NCI-H2227 treated with DMSO at 0.1 percent for 48 hours (cell line): ENCODE data around the gene GPLD1.
"Not testable (repeated sequence)": the region's sequence is repeated elsewhere in the genome, so short reads cannot be mapped to it uniquely, and the experiment has no call there.

Source experiments
- DNase-seq: peaks from one replicate; lab custom pipeline; 2025; lab: John Stamatoyannopoulos, UW

GPLD1 gene

DNA sequence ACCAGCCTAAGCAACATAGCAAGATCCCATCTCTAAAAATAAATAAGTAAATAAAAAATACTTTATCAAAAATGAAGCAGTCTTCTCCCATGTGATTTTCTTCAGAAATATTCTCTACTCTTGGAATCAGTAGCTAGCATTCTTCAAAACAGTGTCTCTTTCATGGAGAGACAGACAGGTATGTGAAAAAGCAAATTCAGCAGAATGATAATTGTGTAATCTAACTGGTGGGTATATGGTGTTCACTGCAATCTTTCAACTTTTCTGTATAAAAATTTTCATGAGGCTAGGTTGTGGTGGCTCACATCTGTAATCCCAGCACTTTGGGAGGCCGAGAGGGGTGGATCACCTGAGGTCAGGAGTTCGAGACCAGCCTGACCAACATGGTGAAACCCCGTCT lies 78.8 kb downstream of the GPLD1 start:
- no peak for DNase-seq

DNA sequence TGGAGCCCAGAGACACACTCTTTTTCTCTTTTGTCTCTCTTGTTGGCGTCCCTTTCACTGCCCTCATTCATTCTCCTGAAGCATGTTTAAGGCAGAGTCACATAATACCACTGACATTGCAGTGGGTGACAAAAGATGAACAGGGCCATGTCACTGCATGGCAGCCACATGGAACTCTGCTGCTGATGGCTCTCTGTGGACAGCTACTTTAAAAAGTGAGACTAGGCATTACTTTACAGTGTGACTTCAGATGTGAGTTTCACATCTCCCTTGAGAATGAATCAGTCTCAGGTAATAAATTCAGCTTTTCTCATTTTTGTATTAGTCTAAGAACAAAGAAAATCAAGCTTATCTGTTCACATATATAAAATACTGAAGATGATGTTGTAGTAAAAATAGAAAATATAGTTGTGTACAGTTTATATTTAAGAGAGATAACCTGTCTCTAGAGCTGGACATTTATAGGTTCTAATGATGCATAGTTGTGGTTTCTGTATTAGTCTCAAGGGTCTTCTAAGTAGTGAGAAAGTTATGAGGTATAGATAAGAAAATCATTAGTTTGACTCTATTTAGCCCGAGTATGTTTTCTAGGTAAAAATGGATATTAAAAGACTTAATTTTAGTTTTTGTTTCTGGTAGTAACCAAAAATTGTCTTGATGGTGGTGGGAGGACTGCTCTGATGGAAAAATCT lies 80.5 kb downstream of the GPLD1 start:
- DNase-seq: no peak

DNA sequence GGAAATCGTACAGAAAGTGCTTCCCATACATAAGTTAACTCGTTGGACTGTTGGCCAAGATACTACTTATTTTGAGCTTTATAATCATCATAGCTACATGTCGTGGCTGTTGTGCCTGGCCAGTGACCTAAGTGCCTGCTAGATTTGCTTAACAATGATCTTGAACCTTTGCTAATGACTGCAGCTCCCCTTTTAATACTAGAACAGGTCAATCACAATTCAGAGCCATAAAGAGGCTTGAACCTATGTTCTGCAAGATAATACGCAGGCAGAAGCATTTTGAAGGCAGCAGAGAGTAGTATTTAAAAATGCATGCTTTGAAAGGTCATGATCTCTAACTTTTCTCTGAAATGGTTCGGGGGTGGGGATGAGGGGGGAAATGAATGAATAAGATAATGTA lies 84.1 kb downstream of the GPLD1 start:
- DNase-seq: no peak

DNA sequence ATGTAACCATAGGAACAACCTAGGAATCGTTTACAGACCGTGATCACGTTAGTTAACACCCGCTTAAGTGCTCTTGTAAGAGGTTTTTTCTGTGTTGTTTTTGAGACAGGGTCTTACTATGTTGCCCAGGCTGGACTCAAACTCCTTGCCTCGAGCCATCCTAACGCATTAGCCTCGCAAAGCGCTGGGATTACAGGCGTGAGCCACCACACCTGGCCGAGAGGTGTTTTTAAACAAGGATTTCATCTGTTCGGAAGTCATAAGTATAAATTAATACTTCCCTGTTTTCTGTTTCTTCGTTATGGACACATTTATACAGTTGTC lies 85.9 kb downstream of the GPLD1 start:
- no peak for DNase-seq

GRCh38 chr6:24402697-24403500 lies 86.5 kb downstream of the GPLD1 start, which contains the start of gene MRS2:
TSS of gene MRS2 (plus strand) at chr6:24402936. CDS start at chr6:24403047, 111 bp downstream.
- peak; percentile 66 for DNase-seq

DNA sequence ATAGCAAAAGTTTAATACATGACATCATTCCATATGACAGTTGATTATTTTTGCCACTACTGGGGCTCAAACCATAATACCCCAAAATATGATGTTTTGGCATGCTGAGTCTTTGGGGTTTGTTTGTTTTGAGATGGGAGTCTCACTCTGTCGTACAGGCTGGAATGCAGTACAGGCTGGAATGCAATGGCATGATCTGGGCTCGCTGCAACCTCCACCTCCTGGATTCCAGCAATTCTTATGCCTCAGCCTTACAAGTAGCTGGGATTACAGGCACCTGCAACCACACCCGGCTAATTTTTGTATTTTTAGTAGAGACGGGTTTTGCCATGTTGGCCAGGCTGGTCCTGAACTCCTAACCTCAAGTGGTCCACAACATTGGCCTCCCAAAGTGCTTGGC lies 87.9 kb downstream of the GPLD1 start:
- no peak for DNase-seq

DNA sequence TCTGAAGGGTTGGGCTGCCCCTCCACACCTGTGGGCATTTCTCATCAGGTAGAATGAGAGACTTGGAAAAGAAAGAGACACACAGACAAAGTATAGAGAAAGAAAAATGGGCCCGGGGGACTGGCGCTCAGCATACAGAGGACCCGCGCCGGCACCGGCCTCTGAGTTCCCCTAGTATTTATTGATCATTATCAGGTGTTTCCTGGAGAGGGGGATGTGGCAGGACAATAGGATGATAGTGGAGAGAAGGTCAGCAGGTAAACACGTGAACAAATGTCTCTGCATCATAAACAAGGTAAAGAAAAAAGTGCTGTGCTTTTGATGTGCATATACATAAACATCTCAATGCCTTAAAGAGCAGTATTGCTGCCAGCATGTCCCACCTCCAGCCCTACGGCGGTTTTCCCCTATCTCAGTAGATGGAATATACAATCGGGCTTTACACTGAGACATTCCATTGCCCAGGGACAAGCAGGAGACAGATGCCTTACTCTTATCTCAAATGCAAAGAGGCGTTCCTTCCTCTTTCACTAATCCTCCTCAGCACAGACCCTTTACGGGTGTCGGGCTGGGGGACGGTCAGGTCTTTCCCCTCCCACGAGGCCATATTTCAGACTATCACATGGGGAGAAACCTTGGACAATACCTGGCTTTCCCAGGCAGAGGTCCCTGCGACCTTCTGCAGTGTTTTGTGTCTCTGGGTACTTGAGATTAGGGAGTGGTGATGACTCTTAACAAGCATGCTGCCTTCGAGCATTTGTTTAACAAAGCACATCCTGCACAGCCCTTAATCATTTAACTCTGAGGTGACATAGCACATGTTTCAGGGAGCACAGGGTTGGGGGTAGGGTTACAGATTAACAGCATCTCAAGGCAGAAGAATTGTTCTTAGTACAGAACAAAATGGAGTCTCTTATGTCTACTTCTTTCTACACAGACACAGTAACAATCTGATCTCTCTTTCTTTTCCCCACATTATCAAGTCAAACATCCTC lies 89.0 kb downstream of the GPLD1 start:
- not testable (repeated sequence) for DNase-seq

DNA sequence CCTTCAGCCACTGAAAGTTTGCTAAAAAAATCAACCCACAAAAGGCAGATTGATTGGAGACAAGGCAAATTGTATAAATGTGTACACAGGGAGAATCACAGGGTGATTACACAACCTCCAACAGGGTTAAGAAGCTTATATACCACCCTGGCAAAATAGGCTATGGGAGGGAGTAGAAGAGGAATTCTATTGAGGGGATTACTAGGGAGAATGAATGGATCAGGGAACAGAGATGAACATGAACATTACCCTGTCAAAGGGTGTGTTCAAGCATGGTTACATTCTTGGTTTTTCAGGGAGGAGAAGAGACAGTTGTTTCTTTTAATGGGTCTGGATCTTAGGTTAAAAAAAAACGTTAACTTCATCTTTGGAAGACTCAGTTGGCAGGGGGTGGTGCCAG lies 91.7 kb downstream of the GPLD1 start:
- no peak for DNase-seq

GRCh38 chr6:24396824-24397223 lies 92.6 kb downstream of the GPLD1 start:
- no peak for DNase-seq

DNA sequence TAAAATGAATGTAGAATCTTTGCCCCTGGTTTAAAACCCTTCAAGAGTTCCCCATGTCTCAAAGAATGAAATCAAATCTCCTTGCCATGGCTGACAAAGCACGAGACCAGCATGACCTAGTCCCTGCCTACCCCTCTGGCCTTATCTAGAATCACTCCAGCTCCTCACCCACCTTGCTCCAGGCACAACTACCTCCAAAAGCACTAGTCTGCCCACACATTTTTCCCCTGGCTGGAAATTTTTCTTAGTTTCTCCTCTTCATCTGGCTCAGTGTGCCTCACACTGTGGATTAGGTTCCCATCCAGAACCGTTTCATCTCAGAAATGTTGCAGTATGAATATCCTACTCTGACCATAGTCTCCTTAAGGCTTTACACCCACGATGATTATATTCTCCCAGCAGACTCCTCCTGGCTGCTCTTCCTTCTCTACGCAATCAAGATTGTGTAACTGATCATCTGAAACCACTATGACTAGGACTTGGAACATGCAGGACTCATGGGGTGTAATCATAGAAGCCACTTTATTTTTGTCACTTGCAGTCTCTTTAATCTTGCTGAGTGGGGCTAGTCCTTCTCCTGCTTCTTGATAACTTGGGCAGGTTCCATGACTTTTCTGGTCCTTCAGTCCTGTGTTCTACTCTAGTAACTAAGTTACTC lies 94.5 kb downstream of the GPLD1 start:
- DNase-seq: no peak

DNA sequence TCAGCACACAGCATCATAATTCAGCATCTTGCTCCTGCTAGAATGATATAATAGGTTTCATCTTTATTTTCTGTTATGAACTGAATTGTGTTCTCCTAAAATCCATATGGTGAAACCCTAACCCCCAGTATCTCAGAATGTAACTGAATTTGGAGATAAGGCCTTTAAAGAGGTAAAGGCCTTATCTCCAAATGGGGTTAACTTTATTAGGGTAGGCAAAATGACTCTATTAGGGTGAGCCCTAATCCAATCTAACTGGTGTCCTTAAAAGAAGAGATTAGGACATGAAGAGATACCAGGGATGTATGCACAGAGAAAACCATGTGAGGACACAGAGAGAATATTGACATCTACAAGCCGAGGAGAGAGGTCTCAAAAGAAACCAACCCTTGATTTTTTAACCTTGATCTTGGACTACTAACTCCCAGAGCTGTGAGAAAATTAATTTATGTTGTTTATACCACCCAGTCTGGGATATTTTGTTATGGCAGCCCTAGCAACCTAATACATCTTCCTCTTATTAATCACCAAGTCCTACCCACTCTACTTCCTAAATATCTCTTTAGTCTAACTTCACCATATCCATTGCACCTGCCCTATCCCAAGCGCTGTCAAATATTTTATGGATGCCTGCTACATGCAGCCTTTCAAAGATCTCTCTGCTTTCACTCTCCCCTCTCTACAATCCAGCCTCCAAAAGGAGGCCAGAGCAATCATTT lies 95.2 kb downstream of the GPLD1 start:
- no peak for DNase-seq

GRCh38 chr6:24391756-24392405 lies 97.5 kb downstream of the GPLD1 start:
- DNase-seq: no peak

GRCh38 chr6:24391208-24391607 lies 98.2 kb downstream of the GPLD1 start:
- DNase-seq: no peak

- DNase-seq: no peak
These were observed 101.6 kb downstream of the GPLD1 start for GRCh38 chr6:24387818-24388217.

- DNase-seq: no peak
These were observed 103.7 kb downstream of the GPLD1 start for GRCh38 chr6:24385536-24386269.

- DNase-seq: not testable (repeated sequence)
These were observed 104.8 kb downstream of the GPLD1 start for GRCh38 chr6:24384369-24385130.

- not testable (repeated sequence) for DNase-seq
These were observed 106.4 kb downstream of the GPLD1 start for GRCh38 chr6:24382891-24383494.

- DNase-seq: no peak
These were observed 107.2 kb downstream of the GPLD1 start for GRCh38 chr6:24382220-24382540.
